ENCODE data around the gene NOC2L. TPM values are rescaled to one million over a fixed set of nuclear protein-coding genes. Genes with fewer than 3 reads are reported as not detected.

NOC2L gene
- total and polyA plus RNA-seq, 9 of the 15 experiments (the other 6 are each of a cell fraction or from before 2014, with no cell fraction given), result 4.0 to 410 (median 200) TPM

- TF ChIP-seq KAT8 (IDR thresholded peaks at IDR 0.05; ENCODE audit: low read depth), result no peak
- TF ChIP-seq ZNF12 (CRISPR knock-in tag; IDR thresholded peaks at IDR 0.05), result no peak
- peak; percentile 83 for TF ChIP-seq DPF2 (IDR thresholded peaks at IDR 0.05)
- TF ChIP-seq ZNF347 (CRISPR knock-in tag; IDR thresholded peaks at IDR 0.05; ENCODE audit: low read depth), result no peak
- TF ChIP-seq BCL6 (CRISPR knock-in tag; IDR thresholded peaks at IDR 0.05), result no peak
- TF ChIP-seq PATZ1 (CRISPR knock-in tag; IDR thresholded peaks at IDR 0.05; ENCODE audit: borderline replicate concordance), result no peak
- TF ChIP-seq ZNF280A (IDR thresholded peaks at IDR 0.05; ENCODE audit: low read depth, partially characterized antibody), result peak; percentile 10
- TF ChIP-seq CUX1 (CRISPR knock-in tag; IDR thresholded peaks at IDR 0.05), result no peak
- TF ChIP-seq PREB (CRISPR knock-in tag; IDR thresholded peaks at IDR 0.05), result no peak
- peak; percentile 97 for TF ChIP-seq SMAD4 (CRISPR knock-in tag; conservative IDR thresholded peaks at IDR 0.05)
- peak; percentile 44 for TF ChIP-seq RBBP5 (IDR thresholded peaks at IDR 0.05; ENCODE audit: borderline replicate concordance, insufficient read depth, low read length, poor library complexity, severe bottlenecking)
- 0 out of 2 replicates have a peak, but pooled peaks have one; percentile 53 for TF ChIP-seq CLOCK (CRISPR knock-in tag; IDR thresholded peaks at IDR 0.05; ENCODE audit: borderline replicate concordance)
Measured at GRCh38 chr1:1004780-1005697, 46.0 kb upstream of the NOC2L start (continued).
